Esophagus muscularis mucosa (tissue), 4 donors: ENCODE results near the gene OR4D5.

Experiments
- CTCF ChIP-seq, 3 experiments: fragments of 200-600 bp in 2 of 3; fragments of 450-650 bp in 1 of 3; sonication (generic) in 2 of 3; IDR thresholded peaks; one replicate each; pipeline ENCODE4 v1.5.1; 2017 to 2019; ENCODE audit warnings: antibody characterized with exemption in 3 of 3, mild to moderate bottlenecking in 2 of 3, moderate library complexity in 1 of 3
- EP300 ChIP-seq: sonication (generic); formaldehyde crosslinking; IDR thresholded peaks from one replicate; pipeline ENCODE4 v1.6.1; 2017; ENCODE audit warnings: antibody characterized with exemption
- POLR2A ChIP-seq: fragments of 450-650 bp; IDR thresholded peaks from one replicate; pipeline ENCODE4 v1.6.1; 2017; ENCODE audit warnings: antibody characterized with exemption, moderate library complexity, mild to moderate bottlenecking, low read depth
- POLR2AphosphoS5 ChIP-seq, 2 donors: sonication (generic); formaldehyde crosslinking; IDR thresholded peaks; one replicate each; pipeline ENCODE4 v1.6.1; 2017; ENCODE audit warnings: antibody characterized with exemption in 2 of 2

- TF ChIP-seq POLR2AphosphoS5 (IDR thresholded peaks at IDR 0.05) (no peak), CTCF (IDR thresholded peaks at IDR 0.05) (no peak), POLR2A (no peak), EP300 (no peak)
These were observed 39.6 kb upstream of the OR4D5 start for GRCh38 chr11:123899792-123900191.
